Gastrocnemius medialis (tissue), 4 donors: ENCODE data around the gene LIPF.
A peak's percentile ranks its signal among the peaks of the same experiment; 100 is the strongest.

Source experiments
- CTCF ChIP-seq, 5 experiments: fragments of 450-650 bp in 3 of 5; fragments of 200-600 bp in 2 of 5; sonication (generic) in 2 of 5; IDR thresholded peaks in 4 of 5; conservative IDR thresholded peaks in 1 of 5; 1 replicate in 4 of 5; 2 replicates in 1 of 5; pipeline ENCODE4 v1.5.1; 2016 to 2019; ENCODE audit warnings: antibody characterized with exemption in 5 of 5, mild to moderate bottlenecking in 3 of 5, moderate library complexity in 3 of 5
- POLR2A ChIP-seq, 2 donors: fragments of 450-650 bp; IDR thresholded peaks; one replicate each; pipeline ENCODE4 v1.6.1; 2017; ENCODE audit warnings: antibody characterized with exemption in 2 of 2, mild to moderate bottlenecking in 2 of 2, moderate library complexity in 2 of 2

- TF ChIP-seq POLR2A (IDR thresholded peaks at IDR 0.05) (no peak), CTCF (IDR thresholded peaks at IDR 0.05 in 4 of 5, conservative IDR thresholded peaks at IDR 0.05 in 1 of 5) (peak in 2 of 5 experiments; percentile 33 to 58)
These were observed 23.7 kb downstream of the LIPF start for GRCh38 chr10:88687853-88688467.
